Stimulated activated CD8-positive, alpha-beta memory T cell treated with anti-CD3 and anti-CD28 coated beads, Interleukin-15, amount 100 ng/mL, for 48 hours (primary cell): Measurements from ENCODE around the gene HNF4A.

ENCODE experiments used
- DNase-seq, 2 donors: peaks; one replicate each; pipeline ENCODE4 v3.0.0-alpha.2; 2020; ENCODE audit warnings: low read depth in 2 of 2

Gene HNF4A

DNA sequence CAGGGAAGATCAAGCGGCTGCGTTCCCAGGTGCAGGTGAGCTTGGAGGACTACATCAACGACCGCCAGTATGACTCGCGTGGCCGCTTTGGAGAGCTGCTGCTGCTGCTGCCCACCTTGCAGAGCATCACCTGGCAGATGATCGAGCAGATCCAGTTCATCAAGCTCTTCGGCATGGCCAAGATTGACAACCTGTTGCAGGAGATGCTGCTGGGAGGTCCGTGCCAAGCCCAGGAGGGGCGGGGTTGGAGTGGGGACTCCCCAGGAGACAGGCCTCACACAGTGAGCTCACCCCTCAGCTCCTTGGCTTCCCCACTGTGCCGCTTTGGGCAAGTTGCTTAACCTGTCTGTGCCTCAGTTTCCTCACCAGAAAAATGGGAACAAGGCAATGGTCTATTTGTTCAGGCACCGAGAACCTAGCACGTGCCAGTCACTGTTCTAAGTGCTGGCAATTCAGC, 68.6 kb downstream of the HNF4A start:
- DNase-seq: no peak

DNA sequence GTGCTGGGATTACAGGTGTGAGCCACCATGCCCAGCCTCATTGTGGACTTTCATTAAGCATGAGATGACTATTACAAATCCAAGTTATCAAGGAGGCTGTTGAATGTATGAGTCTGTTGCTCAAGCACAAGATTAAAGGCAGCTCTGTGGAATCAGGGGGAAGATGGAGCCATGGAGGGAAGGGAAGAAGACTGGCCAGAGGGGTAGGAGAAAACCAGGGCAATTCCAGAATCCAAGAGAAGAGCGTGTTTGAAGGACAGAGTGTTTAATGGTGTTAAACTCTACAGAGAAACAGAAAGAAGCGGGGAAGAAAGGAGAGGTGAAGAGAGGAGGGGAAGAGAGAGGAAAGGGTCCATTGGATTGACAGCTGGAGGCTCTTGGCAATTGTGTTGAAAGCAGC, 70.4 kb downstream of the HNF4A start:
- DNase-seq: no peak

DNA sequence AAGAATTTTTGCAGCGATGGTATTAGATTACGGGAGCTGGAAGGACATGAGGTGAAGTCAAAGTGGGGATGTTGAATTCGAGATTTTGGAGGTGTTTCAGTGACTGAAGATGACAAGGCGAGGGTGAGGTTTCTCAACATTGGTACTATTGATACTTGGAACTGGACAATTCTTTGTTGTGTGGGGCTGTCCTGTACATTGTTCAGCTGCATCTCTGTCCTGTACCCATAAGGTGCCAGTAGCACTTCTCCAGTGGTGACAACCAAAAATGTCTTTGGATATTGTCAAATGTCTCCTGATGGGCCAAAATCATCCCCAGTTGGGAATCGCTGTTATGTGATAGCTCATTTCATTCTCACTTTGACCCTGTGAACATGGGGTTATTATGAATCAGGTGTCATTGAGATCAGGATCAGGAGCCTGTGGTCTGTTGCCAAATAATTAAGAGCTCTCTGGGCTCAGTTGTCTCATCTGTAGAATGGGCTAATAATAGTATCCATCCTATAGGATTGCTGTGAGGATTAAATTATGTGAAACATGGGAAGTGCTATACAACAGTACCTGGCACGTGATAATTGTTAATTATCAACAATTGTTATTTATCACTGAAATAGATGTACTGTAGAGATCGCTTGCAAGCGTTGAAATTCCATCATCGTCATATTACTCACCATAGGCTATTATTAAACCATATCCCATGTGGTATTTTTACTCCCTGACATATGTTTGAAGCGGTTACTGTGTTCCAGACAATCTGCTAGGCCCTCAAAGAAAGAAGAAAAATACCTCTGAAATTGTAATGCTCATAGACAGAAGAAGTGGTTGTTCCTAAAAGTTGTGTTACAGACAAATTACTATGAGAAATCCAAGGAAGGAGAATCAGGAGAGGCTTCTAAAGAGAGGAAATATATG, 71.6 kb downstream of the HNF4A start:
- no peak for DNase-seq

DNA sequence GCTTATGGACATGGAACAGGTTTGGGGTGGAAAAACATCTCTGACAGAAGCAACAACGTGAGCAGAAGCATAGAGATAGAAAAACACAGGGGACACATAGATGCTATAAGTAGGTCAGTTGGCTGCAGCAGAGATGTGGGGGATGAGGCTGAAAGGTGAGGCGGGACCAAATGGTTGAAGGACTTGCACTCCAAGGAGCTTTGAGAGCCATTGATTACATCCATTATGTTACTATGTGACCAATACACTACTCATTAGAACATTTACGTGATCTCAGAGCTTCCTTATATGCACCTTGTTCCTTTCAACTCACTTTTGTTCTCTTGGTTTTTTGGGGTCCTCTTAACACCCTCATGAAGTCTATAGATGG, 72.3 kb downstream of the HNF4A start:
- DNase-seq: no peak

DNA sequence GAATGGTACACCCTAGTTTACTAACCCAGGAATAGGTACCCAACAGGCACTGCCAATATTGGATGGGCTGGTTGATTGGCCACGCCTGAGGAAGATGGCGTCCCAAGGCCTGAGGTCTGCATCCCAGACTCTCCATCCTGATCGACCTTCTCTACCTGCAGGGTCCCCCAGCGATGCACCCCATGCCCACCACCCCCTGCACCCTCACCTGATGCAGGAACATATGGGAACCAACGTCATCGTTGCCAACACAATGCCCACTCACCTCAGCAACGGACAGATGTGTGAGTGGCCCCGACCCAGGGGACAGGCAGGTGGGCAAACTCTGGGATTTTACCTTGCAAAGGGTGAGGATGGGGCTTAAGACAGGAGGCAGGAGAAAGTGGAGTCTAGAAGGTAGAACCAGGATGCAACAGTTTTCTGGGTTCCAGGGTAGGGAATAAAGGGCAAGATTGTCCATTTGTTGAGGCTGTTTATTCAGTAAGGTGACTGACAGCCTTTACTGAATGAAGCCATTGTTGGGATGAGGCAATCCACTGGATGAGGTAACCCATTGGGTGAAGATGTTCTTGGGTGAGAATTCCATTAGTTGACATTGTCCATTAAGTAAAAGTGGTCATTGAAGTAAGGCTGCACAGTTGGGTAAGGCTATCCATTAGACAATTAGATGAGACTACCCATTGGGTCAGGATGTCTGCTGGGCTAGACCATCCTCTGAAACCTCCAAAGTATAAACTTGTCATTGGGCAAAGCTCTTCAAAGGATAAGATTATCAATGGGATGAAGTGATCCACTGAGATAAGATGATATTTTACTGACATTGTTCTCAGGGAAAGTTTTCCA, 72.9 kb downstream of the HNF4A start:
- DNase-seq: no peak

DNA sequence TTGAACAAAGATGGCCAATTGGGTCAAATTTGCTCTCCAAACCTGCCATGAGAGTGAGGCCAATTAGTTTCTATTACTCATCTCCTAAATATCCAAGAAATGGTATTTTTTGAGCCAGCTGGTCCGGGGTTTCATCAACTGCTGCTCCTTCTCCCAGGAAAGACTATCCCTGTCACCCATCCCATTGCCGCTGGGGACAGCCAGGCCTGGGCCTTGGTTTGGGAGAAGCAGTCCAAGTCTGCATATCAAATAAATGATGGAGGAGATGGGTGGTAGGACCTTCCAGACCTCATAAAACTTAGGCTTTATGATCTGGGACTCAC, 73.5 kb downstream of the HNF4A start:
- no peak for DNase-seq

DNA sequence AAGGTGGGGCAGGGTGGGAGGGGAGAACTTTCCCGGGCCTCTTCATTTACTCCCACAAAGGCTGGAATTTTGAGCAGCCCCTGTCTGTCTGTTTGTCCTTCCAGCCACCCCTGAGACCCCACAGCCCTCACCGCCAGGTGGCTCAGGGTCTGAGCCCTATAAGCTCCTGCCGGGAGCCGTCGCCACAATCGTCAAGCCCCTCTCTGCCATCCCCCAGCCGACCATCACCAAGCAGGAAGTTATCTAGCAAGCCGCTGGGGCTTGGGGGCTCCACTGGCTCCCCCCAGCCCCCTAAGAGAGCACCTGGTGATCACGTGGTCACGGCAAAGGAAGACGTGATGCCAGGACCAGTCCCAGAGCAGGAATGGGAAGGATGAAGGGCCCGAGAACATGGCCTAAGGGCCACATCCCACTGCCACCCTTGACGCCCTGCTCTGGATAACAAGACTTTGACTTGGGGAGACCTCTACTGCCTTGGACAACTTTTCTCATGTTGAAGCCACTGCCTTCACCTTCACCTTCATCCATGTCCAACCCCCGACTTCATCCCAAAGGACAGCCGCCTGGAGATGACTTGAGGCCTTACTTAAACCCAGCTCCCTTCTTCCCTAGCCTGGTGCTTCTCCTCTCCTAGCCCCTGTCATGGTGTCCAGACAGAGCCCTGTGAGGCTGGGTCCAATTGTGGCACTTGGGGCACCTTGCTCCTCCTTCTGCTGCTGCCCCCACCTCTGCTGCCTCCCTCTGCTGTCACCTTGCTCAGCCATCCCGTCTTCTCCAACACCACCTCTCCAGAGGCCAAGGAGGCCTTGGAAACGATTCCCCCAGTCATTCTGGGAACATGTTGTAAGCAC, 74.1 kb downstream of the HNF4A start:
- no peak for DNase-seq

DNA sequence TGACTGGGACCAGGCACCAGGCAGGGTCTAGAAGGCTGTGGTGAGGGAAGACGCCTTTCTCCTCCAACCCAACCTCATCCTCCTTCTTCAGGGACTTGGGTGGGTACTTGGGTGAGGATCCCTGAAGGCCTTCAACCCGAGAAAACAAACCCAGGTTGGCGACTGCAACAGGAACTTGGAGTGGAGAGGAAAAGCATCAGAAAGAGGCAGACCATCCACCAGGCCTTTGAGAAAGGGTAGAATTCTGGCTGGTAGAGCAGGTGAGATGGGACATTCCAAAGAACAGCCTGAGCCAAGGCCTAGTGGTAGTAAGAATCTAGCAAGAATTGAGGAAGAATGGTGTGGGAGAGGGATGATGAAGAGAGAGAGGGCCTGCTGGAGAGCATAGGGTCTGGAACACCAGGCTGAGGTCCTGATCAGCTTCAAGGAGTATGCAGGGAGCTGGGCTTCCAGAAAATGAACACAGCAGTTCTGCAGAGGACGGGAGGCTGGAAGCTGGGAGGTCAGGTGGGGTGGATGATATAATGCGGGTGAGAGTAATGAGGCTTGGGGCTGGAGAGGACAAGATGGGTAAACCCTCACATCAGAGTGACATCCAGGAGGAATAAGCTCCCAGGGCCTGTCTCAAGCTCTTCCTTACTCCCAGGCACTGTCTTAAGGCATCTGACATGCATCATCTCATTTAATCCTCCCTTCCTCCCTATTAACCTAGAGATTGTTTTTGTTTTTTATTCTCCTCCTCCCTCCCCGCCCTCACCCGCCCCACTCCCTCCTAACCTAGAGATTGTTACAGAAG, 75.0 kb downstream of the HNF4A start:
- no peak for DNase-seq

DNA sequence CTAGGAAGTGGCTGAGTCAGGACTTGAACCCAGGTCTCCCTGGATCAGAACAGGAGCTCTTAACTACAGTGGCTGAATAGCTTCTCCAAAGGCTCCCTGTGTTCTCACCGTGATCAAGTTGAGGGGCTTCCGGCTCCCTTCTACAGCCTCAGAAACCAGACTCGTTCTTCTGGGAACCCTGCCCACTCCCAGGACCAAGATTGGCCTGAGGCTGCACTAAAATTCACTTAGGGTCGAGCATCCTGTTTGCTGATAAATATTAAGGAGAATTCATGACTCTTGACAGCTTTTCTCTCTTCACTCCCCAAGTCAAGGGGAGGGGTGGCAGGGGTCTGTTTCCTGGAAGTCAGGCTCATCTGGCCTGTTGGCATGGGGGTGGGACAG, 75.6 kb downstream of the HNF4A start:
- DNase-seq: no peak

DNA sequence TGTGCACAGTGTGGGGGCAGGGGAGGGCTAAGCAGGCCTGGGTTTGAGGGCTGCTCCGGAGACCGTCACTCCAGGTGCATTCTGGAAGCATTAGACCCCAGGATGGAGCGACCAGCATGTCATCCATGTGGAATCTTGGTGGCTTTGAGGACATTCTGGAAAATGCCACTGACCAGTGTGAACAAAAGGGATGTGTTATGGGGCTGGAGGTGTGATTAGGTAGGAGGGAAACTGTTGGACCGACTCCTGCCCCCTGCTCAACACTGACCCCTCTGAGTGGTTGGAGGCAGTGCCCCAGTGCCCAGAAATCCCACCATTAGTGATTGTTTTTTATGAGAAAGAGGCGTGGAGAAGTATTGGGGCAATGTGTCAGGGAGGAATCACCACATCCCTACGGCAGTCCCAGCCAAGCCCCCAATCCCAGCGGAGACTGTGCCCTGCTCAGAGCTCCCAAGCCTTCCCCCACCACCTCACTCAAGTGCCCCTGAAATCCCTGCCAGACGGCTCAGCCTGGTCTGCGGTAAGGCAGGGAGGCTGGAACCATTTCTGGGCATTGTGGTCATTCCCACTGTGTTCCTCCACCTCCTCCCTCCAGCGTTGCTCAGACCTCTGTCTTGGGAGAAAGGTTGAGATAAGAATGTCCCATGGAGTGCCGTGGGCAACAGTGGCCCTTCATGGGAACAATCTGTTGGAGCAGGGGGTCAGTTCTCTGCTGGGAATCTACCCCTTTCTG, 76.2 kb downstream of the HNF4A start:
- DNase-seq: no peak

DNA sequence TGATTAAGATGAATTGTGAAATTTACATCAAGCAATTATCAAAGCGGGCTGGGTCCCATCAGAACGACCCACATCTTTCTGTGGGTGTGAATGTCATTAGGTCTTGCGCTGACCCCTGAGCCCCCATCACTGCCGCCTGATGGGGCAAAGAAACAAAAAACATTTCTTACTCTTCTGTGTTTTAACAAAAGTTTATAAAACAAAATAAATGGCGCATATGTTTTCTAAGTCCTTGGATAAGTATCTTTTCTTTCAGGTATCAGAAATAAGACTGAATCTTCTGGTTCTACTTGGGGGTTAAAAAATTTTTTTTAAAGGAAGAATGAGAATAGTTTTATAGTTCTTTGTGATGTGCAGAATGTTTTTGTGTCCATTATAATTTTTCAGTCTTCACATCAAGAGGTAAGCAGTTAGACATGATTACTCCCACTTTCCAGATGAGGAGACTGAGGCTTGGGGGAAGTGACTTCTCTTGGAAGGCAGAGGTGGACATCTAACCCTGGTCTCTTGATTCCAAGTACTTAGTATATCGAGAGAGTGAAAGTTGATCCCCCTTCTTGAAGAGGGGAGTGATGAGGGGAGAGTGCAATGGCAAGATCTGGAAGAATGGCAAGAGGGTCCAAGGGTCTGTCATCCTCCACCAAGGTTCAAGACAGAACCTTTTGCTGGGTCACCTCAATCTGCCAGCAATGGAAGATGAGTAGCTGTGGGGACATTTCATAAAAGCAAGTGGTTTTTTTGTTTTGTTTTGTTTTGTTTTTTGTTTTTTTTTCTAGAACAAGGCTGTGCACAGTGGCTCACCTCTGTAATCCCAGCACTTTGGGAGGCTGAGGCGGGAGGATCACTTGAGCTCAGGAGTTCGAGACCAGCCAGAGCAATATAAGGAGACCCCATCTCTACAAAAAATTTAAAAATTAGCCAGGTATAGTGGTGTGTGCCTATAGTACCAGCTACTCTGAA, 77.4 kb downstream of the HNF4A start:
- no peak for DNase-seq

DNA sequence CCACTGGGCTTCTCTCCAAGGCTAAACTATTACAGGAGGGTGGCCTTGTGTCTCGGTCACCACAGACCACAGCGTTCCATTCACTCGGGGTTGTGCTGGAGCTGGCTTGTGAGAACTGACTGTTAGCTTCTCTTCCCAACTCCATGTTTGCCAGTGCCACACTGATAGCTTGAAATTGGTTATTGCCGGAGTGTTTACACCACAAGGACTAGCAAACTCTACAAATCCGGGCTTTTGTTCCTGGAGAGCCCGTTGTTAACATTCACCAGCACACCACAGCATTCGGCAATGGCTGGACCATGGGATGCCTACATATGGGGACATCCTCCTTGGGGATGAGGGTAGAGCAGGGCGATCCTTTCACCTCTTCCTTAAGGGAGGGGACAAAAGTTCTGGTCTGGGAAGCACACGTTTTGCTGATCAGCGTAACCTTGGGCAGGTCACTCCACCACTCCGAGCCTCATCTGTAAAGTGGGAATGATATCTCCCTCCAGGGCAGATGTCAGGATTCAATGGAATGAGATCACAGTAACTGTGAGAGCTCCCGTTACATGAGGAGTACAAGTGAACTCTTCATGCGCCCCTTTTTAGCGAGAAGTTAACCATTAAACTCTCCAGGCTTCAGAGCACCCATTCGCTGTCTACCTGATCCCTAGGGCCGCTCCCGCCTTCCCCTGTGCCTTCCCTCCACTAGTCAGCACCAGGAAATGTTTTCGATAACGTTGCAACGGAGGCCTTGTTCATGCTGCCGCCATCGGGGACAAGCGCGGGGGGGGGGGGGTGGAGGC, 78.4 kb downstream of the HNF4A start:
- DNase-seq: no peak

DNA sequence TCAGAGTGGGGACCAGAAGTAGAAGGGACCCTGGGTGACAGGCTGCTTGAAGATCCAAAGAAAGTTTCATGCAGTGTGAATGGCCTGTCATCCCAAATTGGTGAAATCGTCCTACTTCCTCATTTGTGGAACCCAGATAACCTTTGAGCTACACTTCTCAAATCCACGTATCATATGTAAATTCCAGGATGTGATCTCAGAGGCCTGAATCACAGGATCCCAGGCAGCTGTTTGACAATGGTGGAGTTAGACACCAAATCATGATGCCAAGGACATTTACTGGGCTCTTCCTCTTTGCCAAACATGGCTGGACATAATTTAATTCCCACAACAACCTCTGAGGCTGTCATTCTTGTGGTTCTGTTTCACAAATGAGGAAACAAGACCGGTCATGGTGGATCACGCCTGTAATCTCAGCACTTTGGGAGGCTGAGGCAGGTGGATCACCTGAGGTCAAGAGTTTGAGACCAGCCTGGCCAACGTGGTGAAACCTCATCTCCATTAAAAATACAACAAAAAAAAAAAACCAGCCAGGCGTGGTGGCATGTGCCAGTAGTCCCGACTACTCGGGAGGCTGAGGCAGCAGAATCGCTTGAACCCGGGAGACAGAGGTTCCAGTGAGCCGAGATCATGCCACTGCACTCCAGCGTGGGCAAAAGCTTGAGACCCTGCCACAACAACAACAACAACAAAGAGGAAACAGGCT, 80.3 kb downstream of the HNF4A start:
- DNase-seq: no peak

DNA sequence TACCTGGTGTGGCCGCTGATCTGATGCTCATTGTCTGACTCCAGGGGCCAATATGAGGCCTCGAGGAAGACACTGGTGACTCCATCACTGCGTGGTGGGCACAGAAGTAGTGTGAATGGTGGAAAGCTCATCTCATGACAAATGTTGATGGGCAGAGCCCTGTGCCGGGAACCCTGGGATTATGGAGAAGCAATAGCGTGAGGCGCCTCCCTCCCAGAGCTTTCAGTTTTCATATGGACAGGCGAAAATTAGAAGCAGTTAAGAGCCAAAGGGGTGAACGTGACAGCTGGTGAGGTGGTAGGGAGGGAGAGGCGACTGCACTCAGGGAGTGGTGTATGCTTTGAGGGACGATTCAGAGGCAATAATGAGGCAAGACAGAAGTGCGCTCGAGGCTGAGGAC, 80.9 kb downstream of the HNF4A start:
- DNase-seq: no peak

DNA sequence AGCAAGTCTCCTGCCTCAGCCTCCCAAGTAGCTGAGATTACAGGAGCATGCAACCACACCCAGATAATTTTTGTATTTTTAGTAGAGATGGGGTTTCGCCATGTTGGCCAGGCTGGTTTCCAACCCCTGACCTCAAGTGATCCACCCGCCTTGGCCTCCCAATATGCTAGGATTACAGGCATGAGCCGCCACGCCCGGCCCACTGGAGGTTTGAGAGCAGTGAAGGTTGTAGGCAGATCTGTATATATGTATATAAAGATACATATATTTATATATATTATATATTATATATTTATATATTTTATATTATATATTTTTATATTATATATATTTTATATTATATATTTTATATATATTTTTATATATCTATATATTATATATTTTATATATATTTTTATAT, 82.0 kb downstream of the HNF4A start:
- no peak for DNase-seq

DNA sequence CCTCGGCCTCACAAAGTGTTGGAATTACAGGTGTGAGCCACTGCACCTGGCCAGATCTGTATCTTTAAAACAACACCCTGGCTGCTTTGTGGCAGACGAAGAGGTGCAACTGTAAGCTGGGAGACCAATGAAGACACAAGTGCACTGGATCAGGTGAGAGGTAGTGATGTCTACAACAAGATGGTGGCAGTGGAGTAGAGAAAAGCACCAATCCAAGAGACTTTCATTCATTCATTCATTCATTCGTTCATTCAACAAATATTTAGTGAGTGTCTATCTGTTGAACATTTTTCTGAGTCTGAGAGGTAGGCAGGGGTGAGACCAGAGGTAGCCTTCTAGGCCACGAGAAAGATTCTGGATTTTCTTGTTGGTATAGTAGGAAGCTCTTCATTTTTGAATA, 83.3 kb downstream of the HNF4A start:
- DNase-seq: no peak

DNA sequence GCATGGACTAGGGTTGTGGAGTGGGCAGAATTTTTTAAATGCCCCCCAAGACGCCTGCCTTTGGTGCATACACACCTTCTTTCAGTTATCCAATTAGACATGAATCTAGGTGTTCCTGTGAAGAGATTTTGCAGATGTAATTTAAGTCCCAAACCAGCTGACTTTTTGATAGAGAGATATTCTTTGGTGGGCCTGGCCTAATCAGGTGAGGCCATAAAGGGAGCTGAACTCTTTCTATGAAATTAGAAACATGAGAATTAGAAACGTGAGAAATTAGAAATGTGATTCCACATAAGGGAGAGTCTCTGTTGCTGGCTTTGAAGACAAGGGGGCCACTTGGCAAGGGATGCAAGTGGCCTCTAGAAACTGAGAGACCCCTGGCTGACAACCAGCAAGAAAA, 83.8 kb downstream of the HNF4A start:
- DNase-seq: no peak
